Mesodermal cell (in vitro differentiated cells): ENCODE measurements around the gene EGFR.

Experiments used
- H3K27ac ChIP-seq: 2 replicates; pipeline ENCODE4 v1.7.0; 2013; ENCODE audit warnings: mild to moderate bottlenecking, low read depth, low read length, moderate library complexity; ENCODE audit not compliant: severe bottlenecking
- H3K36me3 ChIP-seq: 2 replicates; pipeline ENCODE4 v1.7.1; 2013; ENCODE audit warnings: mild to moderate bottlenecking, low read length, moderate library complexity; ENCODE audit not compliant: control insufficient read depth, insufficient read depth
- H3K4me1 ChIP-seq: one replicate; pipeline ENCODE4 v1.7.1; 2013; ENCODE audit warnings: mild to moderate bottlenecking, low read length; ENCODE audit not compliant: insufficient read depth, control insufficient read depth, poor library complexity, severe bottlenecking
- H3K4me3 ChIP-seq: 2 replicates; pipeline ENCODE4 v1.7.0; 2013; ENCODE audit warnings: low read length, control low read depth, mild to moderate bottlenecking; ENCODE audit not compliant: insufficient read depth, poor library complexity, severe bottlenecking; ENCODE audit errors: extremely low read depth
- H3K9me3 ChIP-seq: 2 replicates; pipeline ENCODE4 v1.7.1; 2013; ENCODE audit warnings: mild to moderate bottlenecking, low read length, moderate library complexity; ENCODE audit not compliant: control insufficient read depth
- WGBS, 2 experiments: methylation state at CpG; one replicate each; pipeline ENCODE4 v1.1.5; 2013; ENCODE audit warnings: missing lambda C conversion rate in 2 of 2; ENCODE audit not compliant: insufficient coverage in 2 of 2; 5-methylcytosine and 5-hydroxymethylcytosine counted together

The EGFR gene

GRCh38 chr7:55053651-55054571, 35.1 kb downstream of the EGFR start:
- H3K4me3 ChIP-seq, result no peak overlapping the region
- H3K36me3 ChIP-seq, result no peaks in the 10 kb centered on the region
- H3K4me1 ChIP-seq, result peaks cover 9% of the 10 kb centered on the region
- no peak overlapping the region for H3K27ac ChIP-seq
- no peaks in the 10 kb centered on the region for H3K9me3 ChIP-seq
- WGBS, 2 experiments, result 93 to 95% methylated on average over 20 to 22 of the region's 26 CpGs

GRCh38 chr7:55054758-55055157, 35.9 kb downstream of the EGFR start:
- no peaks in the 10 kb centered on the region for H3K9me3 ChIP-seq
- no peak overlapping the region for H3K4me3 ChIP-seq
- WGBS, 2 experiments, result 90 to 96% methylated on average over 9 of the region's 9 CpGs
- no peak overlapping the region for H3K27ac ChIP-seq
- H3K36me3 ChIP-seq, result no peaks in the 10 kb centered on the region
- peaks cover 9% of the 10 kb centered on the region for H3K4me1 ChIP-seq

GRCh38 chr7:55055479-55055878, 36.7 kb downstream of the EGFR start:
- Histone ChIP-seq H3K9me3 (no peaks in the 10 kb centered on the region), H3K27ac (no peak overlapping the region), H3K4me1 (peaks cover 9% of the 10 kb centered on the region), H3K4me3 (no peak overlapping the region), H3K36me3 (no peaks in the 10 kb centered on the region)
- 90 to 95% methylated on average over 5 to 7 of the region's 7 CpGs for WGBS, 2 experiments

- Histone ChIP-seq H3K9me3 (no peaks in the 10 kb centered on the region), H3K4me1 (peaks cover 9% of the 10 kb centered on the region), H3K36me3 (no peaks in the 10 kb centered on the region), H3K27ac (no peak overlapping the region), H3K4me3 (no peak overlapping the region)
- no CpG with 5 or more reads among the region's 1 CpG for whole genome bisulfite sequencing, 2 experiments
Observed at GRCh38 chr7:55056068-55056467, 37.3 kb downstream of the EGFR start.

- 92 to 96% methylated on average over 12 to 14 of the region's 15 CpGs for WGBS, 2 experiments
Observed at GRCh38 chr7:55056577-55057480, 38.0 kb downstream of the EGFR start.

GRCh38 chr7:55058314-55058713, 39.5 kb downstream of the EGFR start:
- Histone ChIP-seq H3K4me1 (peaks cover 6% of the 10 kb centered on the region), H3K4me3 (no peak overlapping the region), H3K27ac (no peak overlapping the region), H3K9me3 (no peaks in the 10 kb centered on the region), H3K36me3 (no peaks in the 10 kb centered on the region)
- 93 to 97% methylated on average over 3 to 6 of the region's 10 CpGs for WGBS, 2 experiments

More at GRCh38 chr7:55056577-55057480, 38.0 kb downstream of the EGFR start:
- Histone ChIP-seq H3K27ac (no peak overlapping the region), H3K4me3 (no peak overlapping the region), H3K9me3 (no peaks in the 10 kb centered on the region), H3K36me3 (no peaks in the 10 kb centered on the region), H3K4me1 (peaks cover 9% of the 10 kb centered on the region)

- Histone ChIP-seq H3K36me3 (no peaks in the 10 kb centered on the region), H3K4me3 (no peak overlapping the region), H3K9me3 (no peaks in the 10 kb centered on the region), H3K27ac (no peak overlapping the region), H3K4me1 (peaks cover 11% of the 10 kb centered on the region)
- WGBS, 2 experiments, result 92 to 100% methylated on average over 1 to 2 of the region's 2 CpGs
Observed at GRCh38 chr7:55059021-55059420, 40.2 kb downstream of the EGFR start.

- no CpG with 5 or more reads among the region's 2 CpGs for WGBS, 2 experiments
Observed at GRCh38 chr7:55060085-55060484, 41.3 kb downstream of the EGFR start.

GRCh38 chr7:55060636-55061022, 41.8 kb downstream of the EGFR start:
- H3K4me3 ChIP-seq, result no peak overlapping the region
- no peak overlapping the region for H3K27ac ChIP-seq
- H3K9me3 ChIP-seq, result no peaks in the 10 kb centered on the region
- peaks cover 20% of the 10 kb centered on the region for H3K4me1 ChIP-seq
- 91 to 99% methylated on average over 5 to 6 of the region's 6 CpGs for WGBS, 2 experiments
- H3K36me3 ChIP-seq, result no peaks in the 10 kb centered on the region

More at GRCh38 chr7:55060085-55060484, 41.3 kb downstream of the EGFR start:
- no peak overlapping the region for H3K27ac ChIP-seq
- peaks cover 20% of the 10 kb centered on the region for H3K4me1 ChIP-seq
- H3K9me3 ChIP-seq, result no peaks in the 10 kb centered on the region
- no peak overlapping the region for H3K4me3 ChIP-seq
- H3K36me3 ChIP-seq, result no peaks in the 10 kb centered on the region

- no peaks in the 10 kb centered on the region for H3K36me3 ChIP-seq
- H3K9me3 ChIP-seq, result no peaks in the 10 kb centered on the region
- 94 to 97% methylated on average over 5 to 7 of the region's 10 CpGs for WGBS, 2 experiments
- peaks cover 29% of the 10 kb centered on the region for H3K4me1 ChIP-seq
- no peak overlapping the region for H3K27ac ChIP-seq
- H3K4me3 ChIP-seq, result no peak overlapping the region
Observed at GRCh38 chr7:55061726-55062499, 43.1 kb downstream of the EGFR start.
